ENCODE measurements around the gene AKAP13. TPM values are rescaled to one million over a fixed set of nuclear protein-coding genes. Genes with fewer than 3 reads are reported as not detected.

Gene AKAP13
- total and polyA plus RNA-seq, 2 of the 13 experiments (the other 11 are each of a cell fraction or from before 2014, with no cell fraction given) = 6.7 to 27.1 TPM

DNA sequence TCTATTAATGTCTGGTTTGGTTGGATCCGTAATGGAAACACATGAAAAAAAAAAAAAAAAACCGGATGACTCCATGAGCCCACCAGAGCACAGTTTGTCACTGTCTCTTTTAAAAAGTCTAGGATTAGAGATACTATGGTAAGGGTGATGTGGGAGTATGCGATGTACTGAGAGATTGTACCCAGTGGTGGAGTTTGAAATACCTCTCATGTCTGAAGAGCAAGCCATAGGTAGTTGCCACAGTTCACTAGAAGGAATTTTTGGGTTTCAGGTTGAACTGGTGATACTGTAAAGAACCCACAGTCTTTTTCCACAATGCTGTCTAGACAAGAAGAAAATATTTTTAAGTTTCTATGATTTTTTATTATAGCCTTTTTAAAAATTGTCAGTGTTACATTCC lies 281.5 kb downstream of the AKAP13 start:
- DNase-seq (ENCODE audit: low spot score) (no peak), ATAC-seq (no peak), FAIRE-seq (no peak)
- 94% methylated on average over 3 of the region's 3 CpGs for WGBS (ENCODE audit: low lambda C conversion rate)
- Histone ChIP-seq H2AFZ (ENCODE audit: low read length) (no peak overlapping the region), H3K79me2 (ENCODE audit: insufficient read depth, low read length) (no peaks in the 10 kb centered on the region), H3K4me2 (ENCODE audit: low read depth, low read length) (no peak overlapping the region), H4K20me1 (ENCODE audit: insufficient read depth, low read length) (no peaks in the 10 kb centered on the region), H3K36me3 (replicated peaks in 1 of 2; ENCODE audit: control insufficient read depth in 1 of 2, insufficient read depth in 2 of 2, low read length in 2 of 2) (peaks cover 2 to 34% of the 10 kb centered on the region in 2 experiments; a peak in 4 of 5 replicates), H3K9me3 (ENCODE audit: low read length) (no peaks in the 10 kb centered on the region), H3K4me1 (ENCODE audit: insufficient read depth, low read length) (0 out of 2 replicates have a peak, but pooled peaks cover 6% of the 10 kb centered on the region), H3K9ac (ENCODE audit: insufficient read depth, low read depth, low read length) (no peak overlapping the region), H3K27me3 (ENCODE audit: control insufficient read depth in 1 of 2, insufficient read depth in 2 of 2, low read length in 2 of 2) (no peaks in the 10 kb centered on the region), H3K27ac (ENCODE audit: extremely low read length, insufficient read depth, low read length) (no peak overlapping the region), H3K4me3 (replicated peaks in 1 of 3; ENCODE audit: insufficient read depth in 1 of 3, low read depth in 2 of 3, low read length in 3 of 3) (no peak overlapping the region)
- TF ChIP-seq HNF4G (IDR thresholded peaks at IDR 0.05; ENCODE audit: borderline replicate concordance, low read depth, low read length) (no peak), HNF4G (CRISPR knock-in tag; IDR thresholded peaks at IDR 0.05; ENCODE audit: borderline replicate concordance, low read depth) (no peak), KDM4B (CRISPR knock-in tag; IDR thresholded peaks at IDR 0.05) (no peak), SMAD3 (CRISPR knock-in tag; IDR thresholded peaks at IDR 0.05) (no peak), TERF1 (CRISPR knock-in tag; IDR thresholded peaks at IDR 0.05) (no peak), ZNF770 (CRISPR knock-in tag; IDR thresholded peaks at IDR 0.05) (no peak), ZNF749 (CRISPR knock-in tag; IDR thresholded peaks at IDR 0.05; ENCODE audit: borderline replicate concordance) (no peak), NFE2L2 (IDR thresholded peaks at IDR 0.05; ENCODE audit: low read length) (no peak)
- TF ChIP-seq, protein P1, sequence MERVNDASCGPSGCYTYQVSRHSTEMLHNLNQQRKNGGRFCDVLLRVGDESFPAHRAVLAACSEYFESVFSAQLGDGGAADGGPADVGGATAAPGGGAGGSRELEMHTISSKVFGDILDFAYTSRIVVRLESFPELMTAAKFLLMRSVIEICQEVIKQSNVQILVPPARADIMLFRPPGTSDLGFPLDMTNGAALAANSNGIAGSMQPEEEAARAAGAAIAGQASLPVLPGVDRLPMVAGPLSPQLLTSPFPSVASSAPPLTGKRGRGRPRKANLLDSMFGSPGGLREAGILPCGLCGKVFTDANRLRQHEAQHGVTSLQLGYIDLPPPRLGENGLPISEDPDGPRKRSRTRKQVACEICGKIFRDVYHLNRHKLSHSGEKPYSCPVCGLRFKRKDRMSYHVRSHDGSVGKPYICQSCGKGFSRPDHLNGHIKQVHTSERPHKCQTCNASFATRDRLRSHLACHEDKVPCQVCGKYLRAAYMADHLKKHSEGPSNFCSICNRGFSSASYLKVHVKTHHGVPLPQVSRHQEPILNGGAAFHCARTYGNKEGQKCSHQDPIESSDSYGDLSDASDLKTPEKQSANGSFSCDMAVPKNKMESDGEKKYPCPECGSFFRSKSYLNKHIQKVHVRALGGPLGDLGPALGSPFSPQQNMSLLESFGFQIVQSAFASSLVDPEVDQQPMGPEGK (CRISPR knock-in tag; IDR thresholded peaks at IDR 0.05) = no peak
- TF ChIP-seq, protein P2, sequence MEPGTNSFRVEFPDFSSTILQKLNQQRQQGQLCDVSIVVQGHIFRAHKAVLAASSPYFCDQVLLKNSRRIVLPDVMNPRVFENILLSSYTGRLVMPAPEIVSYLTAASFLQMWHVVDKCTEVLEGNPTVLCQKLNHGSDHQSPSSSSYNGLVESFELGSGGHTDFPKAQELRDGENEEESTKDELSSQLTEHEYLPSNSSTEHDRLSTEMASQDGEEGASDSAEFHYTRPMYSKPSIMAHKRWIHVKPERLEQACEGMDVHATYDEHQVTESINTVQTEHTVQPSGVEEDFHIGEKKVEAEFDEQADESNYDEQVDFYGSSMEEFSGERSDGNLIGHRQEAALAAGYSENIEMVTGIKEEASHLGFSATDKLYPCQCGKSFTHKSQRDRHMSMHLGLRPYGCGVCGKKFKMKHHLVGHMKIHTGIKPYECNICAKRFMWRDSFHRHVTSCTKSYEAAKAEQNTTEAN (CRISPR knock-in tag; conservative IDR thresholded peaks at IDR 0.05) = no peak
- TF ChIP-seq, protein P3, sequence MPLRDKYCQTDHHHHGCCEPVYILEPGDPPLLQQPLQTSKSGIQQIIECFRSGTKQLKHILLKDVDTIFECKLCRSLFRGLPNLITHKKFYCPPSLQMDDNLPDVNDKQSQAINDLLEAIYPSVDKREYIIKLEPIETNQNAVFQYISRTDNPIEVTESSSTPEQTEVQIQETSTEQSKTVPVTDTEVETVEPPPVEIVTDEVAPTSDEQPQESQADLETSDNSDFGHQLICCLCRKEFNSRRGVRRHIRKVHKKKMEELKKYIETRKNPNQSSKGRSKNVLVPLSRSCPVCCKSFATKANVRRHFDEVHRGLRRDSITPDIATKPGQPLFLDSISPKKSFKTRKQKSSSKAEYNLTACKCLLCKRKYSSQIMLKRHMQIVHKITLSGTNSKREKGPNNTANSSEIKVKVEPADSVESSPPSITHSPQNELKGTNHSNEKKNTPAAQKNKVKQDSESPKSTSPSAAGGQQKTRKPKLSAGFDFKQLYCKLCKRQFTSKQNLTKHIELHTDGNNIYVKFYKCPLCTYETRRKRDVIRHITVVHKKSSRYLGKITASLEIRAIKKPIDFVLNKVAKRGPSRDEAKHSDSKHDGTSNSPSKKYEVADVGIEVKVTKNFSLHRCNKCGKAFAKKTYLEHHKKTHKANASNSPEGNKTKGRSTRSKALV (CRISPR knock-in tag; IDR thresholded peaks at IDR 0.05) = no peak
- in situ Hi-C loops (cut with HindIII; ENCODE audit: extremely low pct_ligation_motif_present, low pct_unique_long_range_greater_than_20kb) (no loop called here), intact Hi-C loops (cut with micrococcal nuclease; ENCODE audit: unreplicated experiment) (no loop called here)
- no TSS peak for BruUV-seq (replicated peaks)
- POLR2A ChIA-PET = no interaction called here
- CTCF ChIA-PET (ENCODE audit: low intra/inter-chr PET ratio, low total read pairs) = no interaction called here
